ENCODE measurements around the gene ALK.

The ALK gene

DNA sequence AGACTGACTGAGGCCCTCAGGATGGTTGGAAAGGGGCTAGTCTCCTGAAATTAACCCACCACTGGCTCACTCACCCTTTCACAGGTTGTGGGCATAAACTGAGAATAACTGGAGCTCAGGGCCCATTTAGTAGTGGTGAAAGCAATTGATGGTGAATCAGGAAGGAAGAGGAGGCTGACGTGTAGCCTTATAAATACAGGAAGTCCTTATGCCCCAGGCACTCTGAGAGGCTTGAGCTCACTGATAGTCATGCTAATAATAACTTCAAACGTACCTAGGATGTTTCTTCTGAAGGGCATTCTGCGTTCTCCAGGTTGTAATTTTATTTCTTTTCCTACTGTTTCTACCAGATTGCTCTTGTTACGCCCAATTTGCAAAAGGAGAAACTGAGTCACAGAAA, 477.8 kb downstream of the ALK start:
- DNase-seq = no peak

DNA sequence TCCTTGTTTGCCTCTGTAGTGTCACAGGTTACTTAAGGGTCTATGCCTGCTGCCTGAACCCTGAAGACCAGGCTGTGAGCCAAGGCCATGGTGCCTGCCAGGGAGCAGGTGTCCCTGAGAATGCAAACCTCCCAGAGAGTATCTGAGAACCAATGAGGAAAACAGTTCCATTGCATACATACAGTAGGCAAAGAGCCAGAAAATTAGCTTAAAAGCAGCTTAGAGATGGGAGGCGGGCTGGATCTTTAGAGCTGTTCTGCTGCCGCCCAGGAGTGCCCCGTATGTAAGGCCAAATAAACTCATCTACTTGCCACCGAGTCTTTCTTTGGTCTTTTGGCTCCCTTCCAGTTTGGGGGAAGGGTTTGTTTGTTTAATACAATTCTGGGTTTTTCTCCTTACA, 478.2 kb downstream of the ALK start:
- no peak for DNase-seq

DNA sequence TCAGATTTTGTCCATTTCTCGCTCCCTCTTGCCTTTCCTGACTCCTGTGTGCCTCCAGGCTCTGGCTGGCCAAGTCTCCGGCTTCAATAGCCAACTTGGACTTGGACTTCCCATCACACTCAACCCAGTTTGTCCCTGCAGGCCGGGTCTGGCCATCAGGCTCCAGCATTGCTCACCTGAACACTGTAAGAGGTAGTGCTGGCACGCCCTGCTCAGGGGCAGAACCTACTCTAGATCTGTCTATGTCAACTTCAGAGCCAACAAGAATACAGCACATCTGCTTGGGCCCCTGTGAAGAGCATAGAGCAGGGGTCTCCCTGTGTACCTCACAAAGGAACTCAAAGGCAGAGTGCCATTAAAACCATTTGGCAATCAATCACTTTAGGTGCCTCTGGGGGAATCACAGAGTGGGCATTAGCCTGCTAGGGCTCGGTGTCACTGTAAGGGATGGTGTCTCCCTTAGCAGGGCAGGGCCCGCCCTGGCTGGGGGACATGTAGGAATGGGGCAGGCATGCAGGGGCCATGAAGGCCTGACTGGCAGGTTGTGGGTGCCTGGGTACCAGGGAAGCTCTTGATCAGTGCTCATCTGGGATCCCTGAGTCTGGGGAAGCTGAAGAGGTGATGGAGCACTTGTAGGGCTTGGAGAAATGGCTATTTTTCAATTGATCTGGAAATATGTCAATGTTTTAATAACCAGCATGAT, 480.3 kb downstream of the ALK start:
- DNase-seq = no peak

DNA sequence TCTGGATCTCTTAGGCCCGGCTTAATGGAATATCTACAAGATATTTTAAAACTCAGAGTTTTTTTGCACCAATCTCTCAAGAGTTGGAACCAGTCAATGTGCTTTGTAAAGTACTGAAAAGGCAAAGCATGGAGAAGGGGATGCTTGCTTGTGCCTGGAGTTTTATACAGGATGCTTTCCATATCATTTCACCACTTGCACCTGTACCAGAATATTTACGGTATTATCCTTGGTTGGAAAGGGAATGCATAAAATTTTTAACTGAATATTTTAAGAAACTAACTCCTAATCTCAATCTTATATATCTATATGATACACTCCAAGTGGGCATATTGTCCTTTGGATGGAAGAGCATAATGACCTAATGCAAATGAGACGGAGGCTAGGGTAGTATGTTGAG, 487.5 kb downstream of the ALK start:
- no peak for DNase-seq

DNA sequence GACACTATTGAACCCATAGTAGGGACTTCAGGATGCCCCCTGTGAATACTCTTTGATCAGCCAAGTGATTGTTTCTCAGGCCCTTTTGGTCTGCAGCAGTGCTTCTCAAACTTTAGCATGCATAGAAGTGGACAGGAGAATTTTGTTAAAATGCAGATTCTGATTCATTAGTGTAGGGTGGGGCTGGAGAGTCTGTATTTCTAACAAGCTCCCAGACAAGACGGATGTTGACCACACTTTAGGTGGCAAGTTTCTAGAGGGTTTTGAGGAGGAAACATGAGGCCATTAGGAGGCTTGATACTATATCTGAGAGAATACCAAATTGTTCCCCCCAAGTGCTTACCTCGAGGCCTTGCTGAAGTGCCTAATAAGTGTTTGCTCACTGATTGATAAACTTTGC, 488.3 kb downstream of the ALK start:
- no peak for DNase-seq

DNA sequence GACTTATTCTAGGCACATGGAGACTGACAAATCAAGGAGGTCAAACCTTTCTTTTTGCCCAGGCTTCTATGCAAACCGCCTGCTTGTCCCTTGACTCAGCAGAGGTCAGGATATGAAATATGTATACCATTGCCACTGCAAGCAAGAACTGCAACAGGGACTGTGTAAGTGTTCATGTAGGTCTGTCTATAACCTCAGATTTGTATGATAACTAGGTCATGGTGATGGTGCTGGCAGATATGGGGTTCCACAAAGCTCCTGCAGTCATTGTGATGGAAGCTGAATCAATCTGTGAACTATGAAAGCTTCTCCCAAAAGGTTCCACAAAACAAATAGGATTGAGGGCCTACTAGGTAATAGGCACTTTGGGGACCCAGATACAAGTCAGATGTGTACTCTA, 489.9 kb downstream of the ALK start:
- no peak for DNase-seq

DNA sequence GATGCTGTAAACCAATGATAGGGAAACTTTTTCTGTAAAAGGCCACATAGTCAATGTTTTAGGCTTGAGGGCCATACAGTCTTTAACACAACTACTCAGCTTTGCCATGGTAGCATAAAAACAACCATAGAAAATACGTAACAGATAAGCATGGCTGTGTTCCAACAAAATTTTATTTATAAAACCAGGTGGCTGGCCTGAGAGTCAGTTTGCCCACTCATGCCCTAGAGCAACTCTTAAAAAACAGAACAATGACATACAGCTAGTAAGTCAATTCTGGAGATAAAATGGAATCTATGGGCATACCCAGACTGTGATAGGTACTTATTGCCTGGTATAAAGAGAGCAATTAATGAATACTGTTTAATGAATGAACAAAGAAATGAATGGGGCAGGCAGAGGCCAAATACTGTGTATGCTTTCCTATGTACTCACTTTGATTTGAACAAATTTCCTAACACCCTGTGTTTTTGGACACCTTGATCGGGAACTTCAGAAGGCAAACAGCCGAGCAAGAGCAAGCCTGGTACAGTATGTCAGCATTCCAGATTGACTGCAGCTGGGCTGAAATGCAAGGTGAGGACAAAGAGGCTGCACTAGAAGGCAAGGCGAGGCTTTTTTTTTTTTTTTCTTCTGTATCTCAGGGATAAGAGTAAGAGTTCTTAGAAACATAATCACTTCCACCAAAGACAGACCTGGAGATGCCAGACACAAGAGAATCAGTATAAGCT, 490.8 kb downstream of the ALK start:
- DNase-seq = no peak

DNA sequence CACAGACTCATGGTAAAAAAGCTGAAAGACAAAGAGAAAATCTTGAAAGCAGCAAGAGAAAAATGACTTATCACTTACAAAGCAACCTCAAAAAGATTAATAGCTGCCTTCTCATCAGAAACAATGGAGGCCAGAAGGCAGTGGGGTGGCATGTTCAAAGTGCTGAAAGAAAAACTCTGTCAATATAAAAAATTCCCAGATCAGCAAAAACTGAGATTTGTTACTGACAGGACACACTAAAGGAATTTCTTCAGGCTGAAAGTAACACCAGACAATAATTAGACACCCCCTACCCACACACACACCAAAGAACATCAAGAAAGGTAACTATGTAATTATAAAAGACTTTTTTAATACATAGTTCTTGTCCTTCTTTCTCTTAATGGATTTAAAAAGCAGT, 495.0 kb downstream of the ALK start:
- no peak for DNase-seq

DNA sequence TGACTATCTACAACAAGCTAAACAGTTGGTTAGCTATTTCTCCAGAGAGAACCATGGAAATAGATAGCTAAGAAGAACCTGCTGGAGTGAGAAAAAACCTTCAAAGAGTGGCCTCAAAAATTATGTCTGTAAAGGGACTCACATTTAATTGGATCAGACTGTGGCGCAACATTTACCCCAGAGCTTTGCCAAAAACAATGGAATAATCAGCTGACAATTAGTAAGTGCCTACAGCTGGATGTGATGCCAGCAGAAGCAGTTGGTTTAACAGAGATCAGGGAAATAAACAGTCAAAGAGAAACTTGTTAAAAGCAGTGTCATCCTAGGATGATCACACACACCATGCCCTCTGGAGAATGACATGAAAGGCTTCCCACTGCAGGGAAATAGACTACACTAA, 495.5 kb downstream of the ALK start:
- DNase-seq = no peak

DNA sequence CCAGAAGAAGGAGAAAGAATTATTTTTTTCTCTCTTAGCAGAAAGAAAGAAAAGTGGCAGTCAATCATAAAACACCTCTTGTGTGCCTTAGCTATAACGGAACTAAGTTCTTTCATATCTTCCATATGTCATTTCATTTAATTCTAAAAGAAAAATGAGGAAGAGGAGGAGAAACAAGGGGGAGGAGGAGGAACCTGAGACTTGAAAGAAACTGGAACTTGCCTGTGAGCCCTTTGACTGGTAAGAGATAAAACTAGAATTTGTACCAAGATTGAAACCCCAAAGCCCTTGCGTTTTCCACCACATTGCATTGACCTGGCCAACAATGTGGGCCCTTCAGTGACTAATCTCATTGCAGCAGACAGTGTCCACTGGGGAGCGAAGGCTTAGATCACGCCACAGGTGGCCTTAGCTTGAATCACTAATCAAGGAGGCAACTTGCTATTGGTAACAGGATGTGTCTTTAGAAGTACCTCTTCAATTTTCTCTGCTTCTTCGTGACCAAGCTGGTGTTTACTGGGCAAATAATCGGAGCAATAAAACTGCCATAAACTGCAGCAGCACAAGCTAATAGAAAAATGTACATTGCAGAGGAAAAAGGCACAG, 498.2 kb downstream of the ALK start:
- DNase-seq = no peak

DNA sequence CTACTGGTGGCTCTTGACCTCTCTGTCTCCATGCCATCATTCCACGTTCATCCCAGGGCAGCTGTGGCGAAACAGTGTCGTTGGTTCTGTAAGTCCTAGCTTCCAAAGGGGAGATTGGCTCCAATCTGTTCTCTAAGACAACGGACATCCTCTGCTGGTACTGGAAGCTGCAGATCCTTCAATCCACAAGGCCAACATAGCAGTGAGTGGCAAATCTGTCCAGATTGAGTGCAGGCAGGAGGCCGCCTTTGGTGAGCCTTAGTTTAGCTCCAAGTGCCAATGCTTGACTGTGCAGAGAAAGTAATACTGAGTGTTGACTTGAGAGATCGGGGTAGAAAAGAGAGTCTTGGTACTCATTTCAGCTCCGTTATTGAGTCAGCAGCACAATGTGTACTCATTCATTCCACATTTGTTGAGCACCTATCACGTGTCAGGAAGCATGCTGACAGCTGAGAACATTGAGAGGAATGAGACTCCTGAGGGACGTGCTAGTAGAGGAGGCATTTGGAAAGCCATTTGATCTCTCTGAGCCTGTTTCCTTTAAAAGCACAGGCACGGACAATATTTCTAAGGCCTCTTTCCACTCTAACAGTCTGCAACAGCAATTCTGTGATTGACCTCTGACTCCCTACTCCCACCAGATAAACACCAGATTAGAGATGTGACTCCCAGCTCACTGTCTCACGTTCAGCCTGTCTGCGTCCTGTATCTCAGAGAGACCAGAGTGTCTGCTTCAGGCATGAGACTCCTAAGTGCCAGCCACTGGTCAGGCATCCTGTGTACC, 500.2 kb downstream of the ALK start:
- no peak for DNase-seq

DNA sequence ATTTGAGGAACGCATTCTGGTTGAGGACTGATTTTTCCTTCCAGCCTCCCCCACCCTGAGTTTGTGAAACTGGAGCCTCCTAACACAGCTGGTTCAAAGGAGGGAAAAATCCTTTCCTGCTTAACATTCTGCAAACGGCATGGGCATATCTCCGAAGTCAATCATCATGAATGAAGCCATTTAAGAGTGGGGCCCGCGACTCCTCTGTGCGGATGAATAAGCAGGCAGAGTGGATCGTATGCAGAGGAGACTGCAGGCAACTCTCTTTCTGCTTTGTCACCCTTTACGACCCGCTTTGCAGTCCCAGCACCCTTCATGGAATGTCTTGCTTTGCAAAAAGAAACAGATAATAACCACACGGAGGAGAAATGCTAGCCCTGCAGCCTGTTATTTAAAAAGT, 500.9 kb downstream of the ALK start:
- DNase-seq = no peak

DNA sequence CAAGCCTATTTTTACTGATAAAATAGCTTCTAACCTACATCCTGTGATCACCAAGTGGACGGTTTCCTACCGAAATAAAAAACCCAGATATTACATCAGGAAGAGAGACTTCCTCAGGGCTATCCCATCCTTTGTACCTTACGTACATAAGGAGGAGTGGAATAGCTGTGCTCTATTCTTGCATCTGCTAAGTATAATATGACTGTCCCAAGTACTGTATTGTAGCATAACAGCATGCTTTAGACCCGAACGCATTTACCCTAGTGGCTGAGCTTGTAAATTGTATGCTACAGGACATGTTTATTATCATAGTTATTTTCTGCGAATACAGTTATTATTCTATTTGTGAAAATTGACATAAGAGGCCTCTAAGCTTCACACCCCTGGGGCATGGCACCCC, 503.8 kb downstream of the ALK start:
- no peak for DNase-seq

DNA sequence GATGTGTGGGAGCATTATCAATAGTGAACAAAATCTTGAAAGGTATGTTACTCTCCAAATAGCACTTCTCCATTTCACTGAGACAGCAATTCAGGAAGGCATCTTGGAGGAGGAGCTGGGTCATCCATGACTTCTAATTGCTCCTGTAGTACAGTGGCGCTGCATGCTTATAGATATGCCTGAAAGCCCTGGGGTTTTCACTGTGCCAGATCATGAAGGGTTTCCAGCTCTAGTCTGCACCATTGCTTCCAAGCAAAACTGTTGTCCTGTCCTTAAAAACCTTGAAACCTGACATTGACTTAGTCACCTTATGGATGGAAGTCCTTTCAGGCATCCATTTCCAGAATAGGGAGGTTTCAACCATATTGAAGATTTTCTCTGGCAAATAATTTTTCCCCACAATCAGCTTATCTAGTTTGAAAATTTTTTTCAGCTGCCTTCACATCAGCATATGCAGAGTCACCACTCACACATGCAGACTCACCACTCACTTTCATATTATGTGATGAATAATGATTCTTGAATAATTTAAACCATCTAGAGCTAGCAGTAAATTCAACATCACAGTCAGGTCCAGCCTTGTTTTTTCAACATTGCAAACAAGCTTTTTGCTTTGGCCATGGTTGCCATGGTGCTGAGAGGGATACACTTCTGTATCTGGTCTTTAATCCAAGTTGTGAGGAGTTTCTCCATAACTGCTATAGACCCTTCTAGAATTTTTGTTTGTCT, 509.0 kb downstream of the ALK start:
- no peak for DNase-seq

DNA sequence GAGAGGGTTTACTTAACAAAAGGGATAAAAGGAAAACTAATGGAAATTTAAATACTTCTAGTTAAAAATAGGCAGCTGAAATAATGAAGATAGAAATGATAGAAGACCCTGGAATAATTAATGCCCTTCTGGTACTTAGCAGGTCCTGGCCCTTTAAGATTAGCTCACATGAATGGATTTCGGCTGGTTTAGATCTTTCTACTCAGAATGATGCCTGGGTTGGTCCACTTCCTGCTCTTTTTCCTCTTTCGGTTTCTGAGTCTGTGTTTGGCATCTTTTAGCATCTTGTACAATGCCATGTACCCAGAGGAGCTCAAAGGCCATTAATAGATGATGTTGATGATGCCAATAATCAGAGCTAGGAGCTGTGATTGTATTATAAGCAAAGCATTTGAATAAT, 515.7 kb downstream of the ALK start:
- DNase-seq = no peak

DNA sequence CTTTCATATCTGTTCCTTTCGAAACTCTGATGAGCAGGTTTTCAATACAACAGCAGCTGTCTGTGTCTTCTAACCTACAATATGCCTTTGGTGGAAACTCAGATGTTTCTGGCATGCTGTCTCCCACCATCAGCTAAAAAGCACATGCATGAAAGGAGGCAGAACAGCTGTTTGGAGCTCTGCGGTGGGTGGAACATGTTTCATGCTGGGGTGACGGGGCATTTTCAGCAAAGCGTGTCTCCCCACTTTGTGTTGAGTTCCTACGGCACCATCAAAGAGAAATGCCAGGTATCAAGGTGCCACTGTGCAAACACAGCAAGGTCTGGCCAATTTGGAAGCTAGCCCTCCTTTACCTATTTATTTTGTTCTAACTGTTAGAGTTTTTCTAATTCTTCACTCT, 516.1 kb downstream of the ALK start:
- no peak for DNase-seq

DNA sequence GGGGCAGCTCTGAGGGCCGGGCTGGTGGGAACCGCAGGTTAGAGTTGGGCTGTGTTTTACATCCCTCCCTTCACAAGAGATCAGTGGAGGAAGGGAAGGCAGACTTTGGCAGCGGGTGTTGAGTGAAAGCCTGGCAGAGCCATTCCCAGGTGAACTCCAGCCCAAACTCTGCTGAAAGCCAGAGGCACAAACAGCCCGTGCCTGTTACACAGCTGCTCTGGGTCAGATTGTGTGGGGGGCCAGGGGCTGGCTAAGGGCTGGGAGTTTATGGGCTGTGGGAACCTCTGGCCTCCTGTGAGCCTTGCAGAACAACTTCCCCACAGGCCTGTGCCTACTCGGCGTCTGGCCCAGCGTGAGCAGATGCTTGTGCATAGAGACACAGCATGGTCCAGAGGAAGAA, 519.4 kb downstream of the ALK start:
- DNase-seq = no peak

DNA sequence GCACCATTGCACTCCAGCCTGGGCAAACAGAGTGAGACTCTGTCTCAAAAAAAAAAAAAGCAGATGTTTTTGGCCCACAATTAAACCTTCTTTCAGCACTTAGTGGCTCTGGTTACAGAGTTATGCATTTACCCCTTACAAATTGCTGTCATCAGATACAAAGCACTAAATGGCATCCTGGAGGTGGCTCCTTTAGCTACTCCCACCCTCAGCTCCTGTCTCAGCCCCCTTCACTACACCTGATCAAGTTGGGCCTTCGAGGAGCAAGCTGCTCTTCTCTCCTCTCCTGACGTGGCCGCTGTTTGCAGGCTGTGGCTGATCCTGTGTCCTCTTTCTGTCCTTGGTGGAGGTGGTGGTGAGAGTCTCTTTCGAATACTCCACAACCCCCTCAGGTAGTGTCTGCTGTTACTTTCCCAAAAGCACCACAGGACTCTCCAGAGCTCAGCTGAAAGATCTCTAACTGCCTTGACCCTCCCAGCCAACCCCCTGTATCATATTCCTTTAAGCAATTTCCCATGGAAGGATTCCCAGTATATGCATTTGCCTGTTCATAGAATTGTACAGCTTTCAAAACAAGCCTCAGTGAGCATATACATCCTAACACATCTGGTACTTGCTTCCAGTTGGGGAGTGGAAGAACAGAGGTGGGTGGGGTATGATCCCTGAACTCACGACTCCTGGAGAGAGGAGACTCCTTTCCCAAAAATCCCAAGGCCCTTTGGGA, 520.3 kb downstream of the ALK start:
- no peak for DNase-seq

DNA sequence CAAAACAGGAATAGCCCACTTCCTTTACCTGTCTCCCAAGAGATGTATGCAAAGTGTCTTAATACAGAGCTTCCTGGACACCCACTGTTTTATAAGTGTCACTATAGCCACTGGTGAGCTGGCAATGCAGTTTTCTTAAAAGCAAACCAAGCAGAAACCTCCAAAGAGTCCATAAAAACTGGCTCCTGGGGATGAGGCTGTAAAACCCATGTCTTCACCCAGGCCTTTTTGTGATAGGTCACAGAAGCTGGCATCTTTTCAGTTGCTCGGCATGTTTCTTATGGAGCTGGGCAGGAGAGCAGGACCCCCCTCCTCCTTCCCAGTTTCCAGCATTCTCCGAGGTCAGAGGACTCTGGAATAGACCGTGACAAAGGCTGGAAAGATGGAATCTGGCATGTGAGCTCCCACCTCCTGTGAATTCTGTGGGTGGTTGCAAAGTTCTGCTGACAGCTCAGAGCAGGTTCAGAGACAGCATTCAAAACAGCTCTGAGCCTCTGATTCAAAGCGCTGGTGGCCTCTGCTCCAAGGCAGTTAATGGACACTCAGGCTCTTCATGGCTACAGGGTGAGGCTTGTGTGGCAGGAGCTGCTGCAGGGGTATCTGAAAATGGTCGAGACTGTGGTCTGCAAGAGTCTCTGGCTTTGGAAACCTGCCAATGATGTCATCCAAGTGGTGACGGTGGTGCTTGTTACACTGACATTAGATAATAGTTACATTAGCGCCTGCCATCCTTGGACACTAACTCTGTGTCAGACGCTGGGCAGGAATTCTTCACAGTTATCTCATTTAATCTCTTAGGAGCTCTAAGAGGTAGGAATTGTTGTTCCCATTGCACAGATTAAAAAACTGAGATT, 522.8 kb downstream of the ALK start:
- no peak for DNase-seq

DNA sequence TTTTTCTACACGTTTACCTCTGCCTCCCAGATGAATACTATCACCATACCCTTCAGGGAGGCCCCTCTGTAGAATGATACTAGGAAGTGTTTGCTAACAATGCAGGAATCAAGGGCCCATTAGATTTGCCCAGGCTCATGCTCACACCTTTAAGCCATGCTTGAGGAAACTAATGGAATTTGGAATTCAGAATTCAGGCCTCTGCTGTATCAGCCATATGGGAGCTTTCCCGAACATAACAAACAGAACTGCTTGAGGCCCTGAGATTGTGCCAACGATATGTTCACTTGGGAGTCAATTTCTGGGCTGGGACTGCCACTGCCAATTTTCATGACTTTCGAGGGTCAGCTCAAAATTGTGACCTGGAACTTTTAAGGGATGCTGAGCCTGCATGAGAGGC, 523.7 kb downstream of the ALK start:
- DNase-seq = no peak

DNA sequence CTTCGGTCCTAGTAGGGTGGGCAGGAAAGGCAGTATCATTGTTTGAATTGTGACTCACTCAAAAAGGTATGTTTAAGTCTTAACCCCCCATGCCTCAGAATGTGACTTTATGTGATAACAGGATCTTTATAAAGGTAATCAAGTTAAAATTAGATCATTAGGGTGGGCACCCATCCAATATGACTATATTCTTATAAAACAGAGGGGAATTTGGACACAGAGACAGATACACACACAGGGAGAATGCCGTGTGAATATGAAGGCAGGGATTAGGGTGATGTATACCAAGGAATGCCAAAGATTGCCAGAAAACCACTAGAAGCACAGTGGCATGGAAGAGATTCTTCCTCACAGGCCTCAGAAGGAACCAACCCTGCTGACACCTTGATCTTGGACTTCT, 524.3 kb downstream of the ALK start:
- no peak for DNase-seq
